CD4-positive, alpha-beta T cell (primary cell): ENCODE measurements around the gene ILDR1. TPM values are rescaled to one million over a fixed set of nuclear protein-coding genes. Genes with fewer than 3 reads are reported as not detected.

Experiments
- ATAC-seq: fragments of 200-7000 bp; cut with Tn5 transposase; one replicate; pipeline ENCODE4 v1.10.0; 2022; ENCODE audit warnings: mild to moderate bottlenecking; ENCODE audit not compliant: poor library complexity
- CTCF ChIA-PET: fragments of 350-600 bp; sonication (Branson Sonifier 250); formaldehyde crosslinking; loops from one replicate; lab custom pipeline; 2021; ENCODE audit warnings: antibody characterized with exemption, inconsistent platforms; lab: Charles Lee
- POLR2A ChIA-PET: fragments of 350-600 bp; sonication (Branson Sonifier 250); formaldehyde crosslinking; loops from one replicate; lab custom pipeline; 2021; ENCODE audit warnings: antibody characterized with exemption, inconsistent platforms; lab: Charles Lee
- DNase-seq, 14 experiments: peaks; one replicate each; pipeline ENCODE4 v3.0.0-alpha.2; 2013 to 2020; ENCODE audit warnings: mixed read lengths in 2 of 14
- H3K27ac ChIP-seq, 2 donors: one replicate each; pipeline versions ENCODE4 v1.5.1 to v1.7.0; 2013; ENCODE audit warnings: low read length in 2 of 2, low read depth in 1 of 2, mild to moderate bottlenecking in 1 of 2
- H3K27me3 ChIP-seq, 2 experiments: 1 replicate in 1 of 2; 2 replicates in 1 of 2; pipeline versions ENCODE4 v1.6.1 to v1.7.0; 2013; ENCODE audit warnings: low read length in 2 of 2, control low read depth in 1 of 2, mild to moderate bottlenecking in 1 of 2, moderate library complexity in 1 of 2; ENCODE audit not compliant: insufficient read depth in 2 of 2, control insufficient read depth in 1 of 2
- H3K36me3 ChIP-seq: one replicate; pipeline ENCODE4 v1.6.1; 2013; ENCODE audit warnings: low read length, control low read depth; ENCODE audit not compliant: insufficient read depth
- H3K4me1 ChIP-seq: one replicate; pipeline ENCODE4 v1.6.1; 2013; ENCODE audit warnings: low read length, control low read depth; ENCODE audit not compliant: insufficient read depth
- H3K4me3 ChIP-seq: one replicate; pipeline ENCODE4 v1.5.1; 2013; ENCODE audit warnings: mild to moderate bottlenecking, low read length, moderate library complexity
- H3K9me3 ChIP-seq, 2 experiments: 1 replicate in 1 of 2; 2 replicates in 1 of 2; pipeline versions ENCODE4 v1.6.1 to v1.7.0; 2013; ENCODE audit warnings: low read length in 2 of 2, mild to moderate bottlenecking in 2 of 2, control low read depth in 1 of 2, moderate library complexity in 1 of 2; ENCODE audit not compliant: control insufficient read depth in 1 of 2, insufficient read depth in 1 of 2
- H3K27ac Mint-ChIP-seq: one replicate; pipeline ENCODE4 v1.8.0; 2020; ENCODE audit warnings: mixed read lengths
- H3K27me3 Mint-ChIP-seq: one replicate; pipeline ENCODE4 v1.8.0; 2021; ENCODE audit warnings: mixed read lengths
- H3K36me3 Mint-ChIP-seq: one replicate; pipeline ENCODE4 v1.8.0; 2021; ENCODE audit warnings: low read depth, mixed read lengths
- H3K4me1 Mint-ChIP-seq: one replicate; pipeline ENCODE4 v1.8.0; 2021; ENCODE audit warnings: low read depth, mixed read lengths
- H3K4me3 Mint-ChIP-seq: one replicate; pipeline ENCODE4 v1.8.0; 2020; ENCODE audit warnings: mild to moderate bottlenecking, mixed read lengths
- H3K9me3 Mint-ChIP-seq: one replicate; pipeline ENCODE4 v1.8.0; 2020; ENCODE audit warnings: mixed read lengths
- CTCF ChIP-seq: fragments of 200-600 bp; IDR thresholded peaks from one replicate; pipeline ENCODE4 v1.8.0; 2022; ENCODE audit warnings: antibody characterized with exemption, mild to moderate bottlenecking
- intact Hi-C, 2 experiments: fragments of 100-400 bp; cut with DNase I in 1 of 2; cut with micrococcal nuclease in 1 of 2; formaldehyde crosslinking; loops; one replicate each; pipeline versions ENCODE4 v1.15.1 to v1.9.0; 2023 to 2025; cut with DNase I, micrococcal nuclease
- total RNA-seq, 174 experiments: library from RNA in 2 of 174; stranded (reverse) in 2 of 174; gene quantifications; one replicate each; pipeline ENCODE4 v1.2.3 and lab custom pipeline; 2021 to 2026

ILDR1 gene
- total RNA-seq, 2 experiments from 2014 or later = not detected

DNA sequence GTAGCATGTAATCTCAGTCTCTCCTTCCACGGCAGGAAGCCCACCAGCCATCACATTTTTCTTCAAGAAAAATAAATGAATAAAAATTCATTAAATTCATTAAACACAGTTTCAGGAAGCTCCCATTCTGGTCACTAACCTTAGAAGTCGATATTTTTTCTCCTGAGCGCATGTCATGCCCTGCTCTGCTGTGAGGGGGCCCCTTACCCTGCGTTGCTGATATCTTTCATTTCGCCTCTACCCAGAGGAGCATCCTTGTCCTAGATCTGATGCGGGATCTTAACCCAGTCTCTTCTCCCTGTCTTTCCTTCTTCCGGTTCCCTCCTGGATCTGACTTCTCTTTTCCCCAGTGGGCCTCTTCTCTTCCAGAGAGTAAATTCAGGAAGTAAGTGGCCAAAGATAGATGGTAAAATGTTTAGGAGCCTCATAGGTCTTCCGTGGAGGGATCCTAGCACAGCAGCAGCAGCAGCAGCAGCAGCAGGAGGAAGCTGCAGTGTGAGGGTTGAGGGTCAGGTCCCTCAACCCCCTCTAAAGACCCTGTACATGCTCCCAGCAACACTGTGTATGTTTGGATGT, 1.4 kb upstream of the ILDR1 start:
- H3K36me3 ChIP-seq = no peaks in the 10 kb centered on the region
- POLR2A ChIA-PET = no interaction called here
- no peak overlapping the region for H3K27ac ChIP-seq
- CTCF ChIA-PET = no interaction called here
- peaks cover 7 to 36% of the 10 kb centered on the region in 2 experiments for H3K27me3 ChIP-seq
- ATAC-seq (no peak), DNase-seq (no peak)
- Mint-ChIP-seq H3K27ac (no peak overlapping the region), H3K4me3 (no peak overlapping the region), H3K27me3 (peaks cover 44% of the 10 kb centered on the region), H3K36me3 (no peaks in the 10 kb centered on the region), H3K4me1 (peaks cover 4% of the 10 kb centered on the region), H3K9me3 (no peaks in the 10 kb centered on the region)
- intact Hi-C loops = no loop called here
- H3K4me3 ChIP-seq = no peak overlapping the region
- no peak for TF ChIP-seq CTCF
- H3K4me1 ChIP-seq = peaks cover 4% of the 10 kb centered on the region
- peaks cover 0 to 6% of the 10 kb centered on the region in 2 experiments for H3K9me3 ChIP-seq

DNA sequence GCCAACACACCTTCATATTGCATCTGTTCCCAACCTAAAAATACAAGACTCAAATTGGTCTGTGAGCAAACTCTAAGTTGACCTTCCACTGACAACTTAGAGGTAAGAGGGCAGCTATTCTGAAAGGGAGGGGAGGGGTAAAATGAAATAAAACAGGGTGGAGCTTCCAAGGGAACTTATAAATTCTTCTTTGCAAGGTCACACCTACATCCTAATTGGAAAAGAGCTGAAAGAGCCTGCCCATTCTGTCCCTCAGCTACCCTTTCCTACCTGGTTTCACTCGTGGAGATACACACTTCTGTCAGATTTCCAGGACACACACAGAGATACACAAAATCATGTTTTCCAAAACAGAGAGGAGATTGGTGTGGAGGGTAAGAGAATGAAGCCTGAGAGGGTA, 1.0 kb downstream of the ILDR1 start:
- no peak overlapping the region for H3K27ac ChIP-seq
- no peak overlapping the region for H3K4me3 Mint-ChIP-seq
- ATAC-seq = no peak
- POLR2A ChIA-PET = no interaction called here
- peaks cover 0 to 6% of the 10 kb centered on the region in 2 experiments for H3K9me3 ChIP-seq
- no peak overlapping the region for H3K4me3 ChIP-seq
- H3K4me1 Mint-ChIP-seq = peaks cover 4% of the 10 kb centered on the region
- H3K27me3 Mint-ChIP-seq = peaks cover 64% of the 10 kb centered on the region
- no peak for TF ChIP-seq CTCF
- intact Hi-C loops = no loop called here
- H3K27ac Mint-ChIP-seq = no peak overlapping the region
- H3K36me3 ChIP-seq = no peaks in the 10 kb centered on the region
- no peaks in the 10 kb centered on the region for H3K36me3 Mint-ChIP-seq
- no peaks in the 10 kb centered on the region for H3K9me3 Mint-ChIP-seq
- CTCF ChIA-PET = no interaction called here
- peaks cover 10 to 41% of the 10 kb centered on the region in 2 experiments for H3K27me3 ChIP-seq
- DNase-seq = no peak
- H3K4me1 ChIP-seq = peaks cover 4% of the 10 kb centered on the region

DNA sequence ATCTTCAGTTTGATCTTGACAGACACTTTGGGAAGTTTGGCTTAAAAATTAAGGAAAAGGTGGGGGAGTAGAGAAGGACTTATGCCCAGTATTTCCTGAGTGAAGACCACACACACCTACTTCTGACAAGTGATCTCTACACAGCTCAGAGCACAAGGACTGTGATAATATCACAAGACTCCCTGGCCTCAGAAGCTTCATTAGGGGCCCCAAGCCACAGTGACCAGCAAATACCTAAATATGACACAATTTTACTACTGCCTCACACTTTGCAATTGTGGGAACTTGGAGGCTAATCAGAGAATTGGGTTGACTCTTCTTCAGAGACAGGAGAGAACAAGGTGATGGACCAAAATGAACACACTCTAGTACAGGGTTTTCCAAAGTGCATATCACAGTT, 2.6 kb downstream of the ILDR1 start:
- Mint-ChIP-seq H3K27me3 (peaks cover 68% of the 10 kb centered on the region), H3K27ac (no peak overlapping the region), H3K4me3 (no peak overlapping the region), H3K4me1 (peaks cover 4% of the 10 kb centered on the region), H3K36me3 (no peaks in the 10 kb centered on the region), H3K9me3 (no peaks in the 10 kb centered on the region)
- POLR2A ChIA-PET = no interaction called here
- Histone ChIP-seq H3K27me3 (peaks cover 14 to 41% of the 10 kb centered on the region in 2 experiments), H3K9me3 (peaks cover 0 to 6% of the 10 kb centered on the region in 2 experiments), H3K36me3 (no peaks in the 10 kb centered on the region), H3K4me1 (peaks cover 4% of the 10 kb centered on the region), H3K27ac (no peak overlapping the region), H3K4me3 (no peak overlapping the region)
- intact Hi-C loops = no loop called here
- CTCF ChIA-PET = no interaction called here
- no peak for TF ChIP-seq CTCF
- ATAC-seq (no peak), DNase-seq (no peak)
